PC-3 (cell line): ENCODE results near the gene SOX5. TPM values are rescaled to one million over a fixed set of nuclear protein-coding genes. Genes with fewer than 3 reads are reported as not detected.
"Not testable (repeated sequence)": the region's sequence is repeated elsewhere in the genome, so short reads cannot be mapped to it uniquely, and the experiment has no call there.

Experiments
- ATAC-seq: fragments of 200-7000 bp; cut with Tn5 transposase; 2 replicates; pipeline ENCODE4 v1.9.1; 2020; ENCODE audit warnings: mild to moderate bottlenecking, moderate library complexity
- BruUV-seq: library from RNA; stranded (reverse); fragments of 400-500 nt; replicated peaks from 2 replicates; lab custom pipeline; 2021; lab: Mats Ljungman, UMichigan
- CTCF ChIA-PET: fragments of 300-600 bp; sonication (Branson Sonifier 250); formaldehyde crosslinking; loops from one replicate; lab custom pipeline; 2022; ENCODE audit warnings: antibody characterized with exemption; lab: Charles Lee
- POLR2A ChIA-PET: fragments of 300-600 bp; sonication (Branson Sonifier 250); formaldehyde crosslinking; loops from one replicate; lab custom pipeline; 2022; ENCODE audit warnings: antibody characterized with exemption; ENCODE audit not compliant: unreplicated experiment; lab: Charles Lee
- DNase-seq: peaks from one replicate; pipeline ENCODE4 v3.0.0-alpha.2; 2015
- H2AFZ ChIP-seq: fragments of 300-600 bp; sonication (generic); 2 replicates; pipeline ENCODE4 v1.6.0; 2016; ENCODE audit warnings: antibody characterized with exemption, low read length
- H3F3A ChIP-seq: fragments of 300-600 bp; sonication (generic); one replicate; pipeline ENCODE4 v1.6.0; 2017; ENCODE audit warnings: antibody characterized with exemption, low read length, control low read depth, mild to moderate bottlenecking; ENCODE audit not compliant: unreplicated experiment
- H3K27ac ChIP-seq: fragments of 300-600 bp; sonication (generic); 2 replicates; pipeline ENCODE4 v1.5.1; 2016; ENCODE audit warnings: mild to moderate bottlenecking, low read length
- H3K27me3 ChIP-seq: fragments of 300-600 bp; sonication (generic); 2 replicates; pipeline ENCODE4 v1.6.1; 2016; ENCODE audit warnings: low read length, mixed read lengths
- H3K36me3 ChIP-seq: fragments of 300-600 bp; sonication (generic); 2 replicates; pipeline ENCODE4 v1.6.1; 2016; ENCODE audit warnings: low read depth, mixed run types, low read length, mixed read lengths
- H3K4me1 ChIP-seq: fragments of 300-600 bp; sonication (generic); 2 replicates; pipeline ENCODE4 v1.5.1; 2016; ENCODE audit warnings: low read length; ENCODE audit not compliant: insufficient read depth
- H3K4me2 ChIP-seq: fragments of 300-600 bp; sonication (generic); 2 replicates; pipeline ENCODE4 v1.6.0; 2016; ENCODE audit warnings: low read length
- H3K4me3 ChIP-seq: fragments of 300-600 bp; sonication (generic); 2 replicates; pipeline ENCODE4 v1.5.1; 2016; ENCODE audit warnings: mild to moderate bottlenecking, low read length, mixed read lengths
- H3K79me2 ChIP-seq: fragments of 300-600 bp; sonication (generic); 2 replicates; pipeline ENCODE4 v1.6.1; 2017; ENCODE audit warnings: low read length, mixed read lengths
- H3K9ac ChIP-seq: fragments of 300-600 bp; sonication (generic); 2 replicates; pipeline ENCODE4 v1.6.0; 2016; ENCODE audit warnings: mild to moderate bottlenecking, low read length
- H3K9me2 ChIP-seq: fragments of 300-600 bp; sonication (generic); replicated peaks from 2 replicates; pipeline ENCODE4 v1.6.1; 2016; ENCODE audit warnings: mixed run types, low read length, mixed read lengths
- H3K9me3 ChIP-seq: fragments of 300-600 bp; sonication (generic); 2 replicates; pipeline ENCODE4 v1.6.1; 2016; ENCODE audit warnings: low read length, mixed read lengths
- H4K20me1 ChIP-seq: fragments of 300-600 bp; sonication (generic); 2 replicates; pipeline ENCODE4 v1.6.1; 2016; ENCODE audit warnings: low read length, mixed read lengths
- EZH2 ChIP-seq: fragments of 300-600 bp; sonication (generic); IDR thresholded peaks from one replicate; pipeline ENCODE4 v1.6.1; 2017; ENCODE audit warnings: antibody characterized with exemption, mild to moderate bottlenecking, low read length; ENCODE audit not compliant: unreplicated experiment
- EZH2phosphoT487 ChIP-seq: fragments of 300-600 bp; sonication (generic); IDR thresholded peaks from 2 replicates; pipeline ENCODE4 v1.6.1; 2018; ENCODE audit warnings: mild to moderate bottlenecking, antibody characterized with exemption, low read length, borderline replicate concordance
- intact Hi-C: fragments of 100-400 bp; cut with micrococcal nuclease; formaldehyde crosslinking; loops from 2 replicates; pipeline ENCODE4 v1.9.0; 2023
- total RNA-seq: library from RNA; depleted of rRNA; stranded (reverse); fragments of >200 nt; gene quantifications from 2 replicates; pipeline ENCODE4 v1.2.3, GENCODE V29; 2014
- TF ChIP-seq, protein P1 (sequence below): fragments of 300-600 bp; sonication (generic); conservative IDR thresholded peaks from 2 replicates; pipeline ENCODE4 v1.5.1; 2017; ENCODE audit warnings: antibody characterized with exemption, low read depth, mild to moderate bottlenecking, low read length

SOX5 gene
- total RNA-seq, 1 experiment from 2014 or later, result not detected

- Histone ChIP-seq H3K9me2 (no peaks in the 10 kb centered on the region), H3K79me2 (no peaks in the 10 kb centered on the region), H3K4me3 (no peak overlapping the region), H3K4me2 (no peak overlapping the region), H3F3A (no peaks in the 10 kb centered on the region), H3K36me3 (no peaks in the 10 kb centered on the region), H3K27ac (no peak overlapping the region), H3K9me3 (no peaks in the 10 kb centered on the region), H4K20me1 (no peaks in the 10 kb centered on the region), H2AFZ (no peak overlapping the region), H3K9ac (no peak overlapping the region), H3K4me1 (no peaks in the 10 kb centered on the region), H3K27me3 (no peaks in the 10 kb centered on the region)
- TF ChIP-seq EZH2phosphoT487, result no peak
- no peak for TF ChIP-seq EZH2
- TF ChIP-seq, protein P1, sequence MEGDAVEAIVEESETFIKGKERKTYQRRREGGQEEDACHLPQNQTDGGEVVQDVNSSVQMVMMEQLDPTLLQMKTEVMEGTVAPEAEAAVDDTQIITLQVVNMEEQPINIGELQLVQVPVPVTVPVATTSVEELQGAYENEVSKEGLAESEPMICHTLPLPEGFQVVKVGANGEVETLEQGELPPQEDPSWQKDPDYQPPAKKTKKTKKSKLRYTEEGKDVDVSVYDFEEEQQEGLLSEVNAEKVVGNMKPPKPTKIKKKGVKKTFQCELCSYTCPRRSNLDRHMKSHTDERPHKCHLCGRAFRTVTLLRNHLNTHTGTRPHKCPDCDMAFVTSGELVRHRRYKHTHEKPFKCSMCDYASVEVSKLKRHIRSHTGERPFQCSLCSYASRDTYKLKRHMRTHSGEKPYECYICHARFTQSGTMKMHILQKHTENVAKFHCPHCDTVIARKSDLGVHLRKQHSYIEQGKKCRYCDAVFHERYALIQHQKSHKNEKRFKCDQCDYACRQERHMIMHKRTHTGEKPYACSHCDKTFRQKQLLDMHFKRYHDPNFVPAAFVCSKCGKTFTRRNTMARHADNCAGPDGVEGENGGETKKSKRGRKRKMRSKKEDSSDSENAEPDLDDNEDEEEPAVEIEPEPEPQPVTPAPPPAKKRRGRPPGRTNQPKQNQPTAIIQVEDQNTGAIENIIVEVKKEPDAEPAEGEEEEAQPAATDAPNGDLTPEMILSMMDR, result no peak
- DNase-seq, result no peak
- intact Hi-C loops, result no loop called here
- no TSS peak for BruUV-seq
- ChIA-PET POLR2A (no interaction called here), CTCF (no interaction called here)
- no peak for ATAC-seq
Observed at GRCh38 chr12:23830210-23830609, 119.3 kb downstream of the SOX5 start.

DNA sequence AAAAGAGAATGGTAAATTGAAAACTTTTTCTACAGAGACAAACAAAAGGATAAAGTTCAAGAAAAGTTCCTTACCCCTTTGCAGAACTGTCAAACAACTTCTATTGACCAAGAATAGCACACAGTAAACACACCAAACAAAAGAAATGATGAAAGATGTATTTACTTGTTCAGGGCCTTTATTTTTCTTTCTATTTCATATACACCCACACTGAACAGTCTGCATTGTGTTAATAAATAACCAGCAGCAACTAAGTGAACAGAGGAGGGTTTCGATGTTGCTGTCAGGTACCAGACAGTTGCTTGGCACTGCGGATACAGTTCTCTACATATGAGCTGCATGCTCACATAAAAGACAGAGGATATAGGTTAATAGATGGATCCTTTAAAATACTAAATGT is 122.1 kb downstream of the SOX5 start:
- intact Hi-C loops, result no loop called here
- Histone ChIP-seq H3K27ac (no peak overlapping the region), H3K4me1 (no peaks in the 10 kb centered on the region), H3K36me3 (no peaks in the 10 kb centered on the region), H3K9me3 (no peaks in the 10 kb centered on the region), H3K4me2 (no peak overlapping the region), H3K4me3 (no peak overlapping the region), H2AFZ (no peak overlapping the region), H3K79me2 (no peaks in the 10 kb centered on the region), H3K9ac (no peak overlapping the region), H4K20me1 (no peaks in the 10 kb centered on the region), H3F3A (no peaks in the 10 kb centered on the region), H3K27me3 (no peaks in the 10 kb centered on the region), H3K9me2 (no peaks in the 10 kb centered on the region)
- POLR2A ChIA-PET, result no interaction called here
- no peak for DNase-seq
- TF ChIP-seq, protein P1, result no peak
- no peak for TF ChIP-seq EZH2
- TF ChIP-seq EZH2phosphoT487, result no peak
- no peak for ATAC-seq
- BruUV-seq, result no TSS peak
- CTCF ChIA-PET, result no interaction called here

DNA sequence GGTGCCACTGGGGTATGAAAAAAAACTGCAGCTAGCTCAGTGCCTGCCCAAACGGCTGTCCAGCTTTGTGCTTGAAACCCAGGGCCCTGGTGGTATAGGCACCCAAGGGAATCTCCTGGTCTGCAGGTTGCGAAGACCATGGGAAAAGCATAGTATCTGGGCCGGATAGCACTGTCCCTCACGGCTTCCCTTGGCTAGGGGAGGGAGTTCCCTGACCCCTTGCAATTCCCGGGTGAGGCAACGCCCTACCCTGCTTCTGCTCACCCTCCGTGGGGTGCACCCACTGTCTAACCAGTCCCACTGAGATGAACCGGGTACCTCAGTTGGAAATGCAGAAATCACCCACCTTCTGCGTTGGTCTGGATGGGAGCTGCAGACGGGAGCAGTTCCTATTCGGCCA is 124.3 kb downstream of the SOX5 start:
- H4K20me1 ChIP-seq, intact Hi-C loops, H2AFZ ChIP-seq, POLR2A ChIA-PET, BruUV-seq, DNase-seq, H3K36me3 ChIP-seq, H3K4me2 ChIP-seq, H3K27me3 ChIP-seq, H3K4me3 ChIP-seq, H3K4me1 ChIP-seq, H3K9ac ChIP-seq, H3K27ac ChIP-seq, ATAC-seq, H3K9me2 ChIP-seq, H3F3A ChIP-seq, H3K79me2 ChIP-seq, H3K9me3 ChIP-seq, CTCF ChIA-PET: not testable (repeated sequence)
